HepG2 (cell line): Measurements from ENCODE around the gene PGAP3. TPM values are rescaled to one million over a fixed set of nuclear protein-coding genes. Genes with fewer than 3 reads are reported as not detected.
A peak's percentile ranks its signal among the peaks of the same experiment; 100 is the strongest.

ENCODE experiments used
- ATAC-seq: fragments of 200-7000 bp; cut with Tn5 transposase; 3 replicates; pipeline ENCODE4 v1.9.1; 2020; ENCODE audit warnings: mild to moderate bottlenecking, moderate library complexity
- BruUV-seq: library from RNA; stranded (reverse); fragments of 400-500 nt; replicated peaks from 2 replicates; lab custom pipeline; 2021; lab: Mats Ljungman, UMichigan
- CTCF ChIA-PET: fragments of 300-600 bp; formaldehyde crosslinking; extraction: SDS; loops from one replicate; lab custom pipeline; 2021; ENCODE audit warnings: low total read pairs, inconsistent platforms, low intra/inter-chr PET ratio; lab: Yijun Ruan, JAX
- POLR2A ChIA-PET: fragments of 350-600 bp; sonication (Branson Sonifier 250); formaldehyde crosslinking; loops from one replicate; lab custom pipeline; 2020; ENCODE audit warnings: antibody characterized with exemption, inconsistent platforms; lab: Yijun Ruan, JAX
- DNase-seq: peaks from one replicate; pipeline ENCODE4 v3.0.0-alpha.2; 2015; ENCODE audit warnings: low spot score
- FAIRE-seq: peaks from 3 replicates; lab custom pipeline; 2011; peaks lifted over from hg19 to GRCh38; lab: Jason Lieb, UNC
- H2AFZ ChIP-seq: one replicate; pipeline ENCODE4 v1.6.1; 2011; ENCODE audit warnings: low read length, inconsistent platforms
- H3K27ac ChIP-seq: fragments of 300-600 bp; 3 replicates; pipeline ENCODE4 v1.8.0; 2011; ENCODE audit warnings: mixed run types, mild to moderate bottlenecking, mixed read lengths, low read length, inconsistent platforms; ENCODE audit not compliant: insufficient read depth; ENCODE audit errors: extremely low read length
- H3K27me3 ChIP-seq, 2 experiments: fragments of 200-600 bp in 1 of 2; 2 replicates in 1 of 2; 3 replicates in 1 of 2; pipeline versions ENCODE4 v1.6.0 to v1.8.0; 2011; ENCODE audit warnings: low read length in 2 of 2, mild to moderate bottlenecking in 2 of 2, moderate library complexity in 2 of 2, inconsistent platforms in 1 of 2; ENCODE audit not compliant: insufficient read depth in 2 of 2, control insufficient read depth in 1 of 2
- H3K36me3 ChIP-seq, 2 experiments: fragments of 200-600 bp in 1 of 2; replicated peaks in 1 of 2; 2 replicates in 1 of 2; 3 replicates in 1 of 2; pipeline versions ENCODE4 v1.5.1 to v1.8.0; 2011; ENCODE audit warnings: low read length in 2 of 2, inconsistent platforms in 1 of 2; ENCODE audit not compliant: insufficient read depth in 2 of 2, control insufficient read depth in 1 of 2
- H3K4me1 ChIP-seq: 2 replicates; pipeline ENCODE4 v1.5.1; 2012; ENCODE audit warnings: low read length, inconsistent platforms; ENCODE audit not compliant: insufficient read depth
- H3K4me2 ChIP-seq: 2 replicates; pipeline ENCODE4 v1.6.0; 2011; ENCODE audit warnings: low read depth, low read length, inconsistent platforms
- H3K4me3 ChIP-seq, 3 experiments: fragments of 200-600 bp in 1 of 3; sonication (generic), shearing (Covaris generic) in 1 of 3; replicated peaks in 1 of 3; 2 replicates each; pipeline ENCODE4 v1.5.1; 2011 to 2016; ENCODE audit warnings: low read length in 3 of 3, inconsistent platforms in 2 of 3, low read depth in 2 of 3, mild to moderate bottlenecking in 2 of 3, control low read depth in 1 of 3, mixed read lengths in 1 of 3; ENCODE audit not compliant: insufficient read depth in 1 of 3
- H3K79me2 ChIP-seq: one replicate; pipeline ENCODE4 v1.6.1; 2011; ENCODE audit warnings: low read length, inconsistent platforms; ENCODE audit not compliant: insufficient read depth
- H3K9ac ChIP-seq: 2 replicates; pipeline ENCODE4 v1.6.0; 2011; ENCODE audit warnings: mild to moderate bottlenecking, low read depth, low read length, inconsistent platforms; ENCODE audit not compliant: insufficient read depth
- H3K9me3 ChIP-seq: 2 replicates; pipeline ENCODE4 v1.5.1; 2012; ENCODE audit warnings: mild to moderate bottlenecking, low read length
- H4K20me1 ChIP-seq: 2 replicates; pipeline ENCODE4 v1.6.0; 2011; ENCODE audit warnings: inconsistent platforms, mild to moderate bottlenecking, low read length, moderate library complexity; ENCODE audit not compliant: insufficient read depth
- BCL6 ChIP-seq: IDR thresholded peaks from 2 replicates; pipeline ENCODE4 v1.6.1; 2016; ENCODE audit warnings: missing genetic modification reagents, missing compliant biosample characterization
- CCDC6 ChIP-seq: sonication (generic); formaldehyde crosslinking; IDR thresholded peaks from 2 replicates; pipeline ENCODE4 v1.8.1; 2022; ENCODE audit warnings: mild to moderate bottlenecking, missing genetic modification reagents, moderate library complexity
- CTCF ChIP-seq: sonication (generic); formaldehyde crosslinking; IDR thresholded peaks from 2 replicates; pipeline ENCODE4 v1.5.0; 2020; ENCODE audit warnings: mild to moderate bottlenecking, missing genetic modification reagents, moderate library complexity
- FOXA3 ChIP-seq: IDR thresholded peaks from 2 replicates; pipeline ENCODE4 v1.6.1; 2016; ENCODE audit warnings: missing genetic modification reagents, missing compliant biosample characterization
- FOXO1 ChIP-seq: sonication (generic); formaldehyde crosslinking; IDR thresholded peaks from 2 replicates; pipeline ENCODE4 v1.4.0; 2020; ENCODE audit warnings: missing genetic modification reagents
- HOXA5 ChIP-seq: sonication (generic); formaldehyde crosslinking; IDR thresholded peaks from 2 replicates; pipeline ENCODE4 v1.4.0; 2020; ENCODE audit warnings: missing genetic modification reagents
- RFXANK ChIP-seq: IDR thresholded peaks from 2 replicates; pipeline ENCODE4 v1.6.1; 2016
- SP5 ChIP-seq: IDR thresholded peaks from 2 replicates; pipeline ENCODE4 v1.6.1; 2016; ENCODE audit warnings: low read depth, borderline replicate concordance
- SPEN ChIP-seq: sonication (generic); formaldehyde crosslinking; IDR thresholded peaks from 2 replicates; pipeline ENCODE4 v1.5.1; 2020; ENCODE audit warnings: low read depth, mild to moderate bottlenecking, missing genetic modification reagents
- TBP ChIP-seq: sonication (generic); formaldehyde crosslinking; IDR thresholded peaks from 2 replicates; pipeline ENCODE4 v1.5.0; 2020; ENCODE audit warnings: missing genetic modification reagents
- TCF7 ChIP-seq: sonication (generic); IDR thresholded peaks from 2 replicates; pipeline ENCODE4 v1.6.1; 2016; ENCODE audit warnings: antibody characterized with exemption, low read depth
- ZBTB38 ChIP-seq: sonication (generic); formaldehyde crosslinking; IDR thresholded peaks from 2 replicates; pipeline ENCODE4 v1.5.1; 2020; ENCODE audit warnings: mild to moderate bottlenecking, missing genetic modification reagents
- ZC3H13 ChIP-seq: sonication (generic); formaldehyde crosslinking; IDR thresholded peaks from 2 replicates; pipeline ENCODE4 v1.8.1; 2023; ENCODE audit warnings: mild to moderate bottlenecking, missing genetic modification reagents, moderate library complexity
- ZNF253 ChIP-seq: sonication (generic); formaldehyde crosslinking; IDR thresholded peaks from 2 replicates; pipeline ENCODE4 v1.8.0; 2022; ENCODE audit warnings: mild to moderate bottlenecking, missing genetic modification reagents, borderline replicate concordance
- ZNF296 ChIP-seq: sonication (generic); formaldehyde crosslinking; conservative IDR thresholded peaks from 2 replicates; pipeline ENCODE4 v1.5.0; 2020; ENCODE audit warnings: mild to moderate bottlenecking, missing genetic modification reagents
- ZNF850 ChIP-seq: sonication (generic); formaldehyde crosslinking; conservative IDR thresholded peaks from 2 replicates; pipeline ENCODE4 v1.9.0; 2021; ENCODE audit warnings: mild to moderate bottlenecking, missing genetic modification reagents
- WGBS: methylation state at CpG from one replicate; pipeline ENCODE4 v1.1.6; 2017; ENCODE audit warnings: low lambda C conversion rate; 5-methylcytosine and 5-hydroxymethylcytosine counted together
- in situ Hi-C: cut with HindIII; loops from 2 replicates; pipeline ENCODE4 v1.10.0; 2017; ENCODE audit warnings: low pct_unique_long_range_greater_than_20kb; ENCODE audit not compliant: extremely low pct_ligation_motif_present
- intact Hi-C: fragments of 100-400 bp; cut with micrococcal nuclease; formaldehyde crosslinking; loops from one replicate; pipeline ENCODE4 v1.10.0; 2022; ENCODE audit not compliant: unreplicated experiment
- polyA plus RNA-seq, 8 experiments: library from polyadenylated mRNA; depleted of rRNA in 3 of 8; stranded (reverse) in 7 of 8; unstranded in 1 of 8; fragments of >200 nt; fragmentation: Illumina TruSeq in 4 of 8; extraction: Trizol in 4 of 8; gene quantifications; 2 replicates each; pipeline versions ENCODE4 v1.2.1 to v1.2.3, GENCODE V29; 2011 to 2016; ENCODE audit warnings: low read depth in 4 of 8, missing spikeins in 1 of 8, mixed read lengths in 1 of 8; ENCODE audit not compliant: insufficient read depth in 1 of 8
- total RNA-seq, 5 experiments: library from RNA; depleted of rRNA; stranded (reverse); fragments of >200 nt; fragmentation: Illumina TruSeq; extraction: Trizol; gene quantifications; 2 replicates each; pipeline ENCODE4 v1.2.3, GENCODE V29; 2016; ENCODE audit warnings: low read depth in 1 of 5
- TF ChIP-seq, protein P1 (sequence below): sonication (generic); formaldehyde crosslinking; IDR thresholded peaks from 2 replicates; pipeline ENCODE4 v1.5.0; 2020; ENCODE audit warnings: mild to moderate bottlenecking, missing genetic modification reagents
- TF ChIP-seq, protein P2 (sequence below): sonication (generic); formaldehyde crosslinking; IDR thresholded peaks from 2 replicates; pipeline ENCODE4 v1.4.0; 2020; ENCODE audit warnings: missing genetic modification reagents

PGAP3 gene
- total and polyA plus RNA-seq, 2 of the 13 experiments (the other 11 are each of a cell fraction or from before 2014, with no cell fraction given): 11.9 to 14.6 TPM

DNA sequence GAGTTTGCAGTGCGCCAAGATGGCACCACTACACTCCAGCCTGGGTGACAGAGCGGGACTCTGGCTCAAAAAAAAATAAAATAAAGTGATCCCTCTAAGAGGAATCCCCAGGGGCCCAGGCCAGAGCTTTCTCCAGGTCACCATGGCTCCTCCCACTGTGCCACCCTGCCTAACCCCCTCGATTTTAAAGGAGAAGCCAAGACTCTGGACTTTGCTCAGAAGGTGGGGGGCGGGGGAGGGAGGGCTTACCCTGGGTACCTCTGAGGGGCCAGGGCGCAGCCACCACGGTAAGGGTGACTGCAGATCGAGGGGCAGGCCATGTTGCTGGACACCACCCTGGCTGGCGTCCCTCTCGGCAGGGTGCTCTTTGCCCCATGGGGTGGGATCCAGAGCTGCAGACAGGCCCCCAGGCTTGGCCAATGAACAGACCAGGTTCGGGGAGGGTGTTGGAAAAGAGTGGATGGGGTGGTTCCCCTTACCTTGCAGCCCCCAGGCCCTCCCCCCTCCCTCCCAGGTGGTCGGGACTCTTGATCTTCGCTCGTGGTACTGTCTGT is 49.4 kb upstream of the PGAP3 start:
- 11% methylated on average over 6 of the region's 13 CpGs for WGBS
- Histone ChIP-seq H3K4me2 (peak overlapping the region; percentile 82), H4K20me1 (peaks cover 7% of the 10 kb centered on the region; the same call in 1 of the 2 replicates), H3K4me3 (peak overlapping the region; percentile 89 to 96 (median 95)), H3K27me3 (no peaks in the 10 kb centered on the region; a peak in 1 of 5 replicates), H3K36me3 (peaks cover 4 to 6% of the 10 kb centered on the region in 2 experiments; a peak in 4 of 5 replicates), H3K27ac (peak overlapping the region; percentile 97), H3K9me3 (no peaks in the 10 kb centered on the region), H3K4me1 (peaks cover 43% of the 10 kb centered on the region), H2AFZ (no peak overlapping the region), H3K79me2 (peaks cover 36% of the 10 kb centered on the region), H3K9ac (peak overlapping the region; percentile 95)
- in situ Hi-C loops (no loop called here), intact Hi-C loops (loop anchor here (10.0 kb wide), 1 partner anchor 272 kb away; the partner anchor contains the start of gene CDK12)
- CTCF ChIA-PET: no interaction called here
- POLR2A ChIA-PET: interaction anchor here (0.6 to 2.4 kb wide), 14 partner anchors 9 to 243 kb away, joined by 3 to 44 read pairs (median 7); partner anchors contain the start of genes ERBB2, PGAP3 and PSMD3
- FAIRE-seq (peak; percentile 43), DNase-seq (peak; percentile 63), ATAC-seq (peak; percentile 65)
- no TSS peak for BruUV-seq
- TF ChIP-seq TBP (CRISPR knock-in tag) (no peak; the same call in 1 of the 2 replicates), ZNF253 (CRISPR knock-in tag) (no peak), RFXANK (CRISPR knock-in tag) (0 out of 2 replicates have a peak, but pooled peaks have one; percentile 14), FOXO1 (peak; percentile 63; the same call in 1 of the 2 replicates), ZC3H13 (CRISPR knock-in tag) (no peak), FOXA3 (CRISPR knock-in tag) (0 out of 2 replicates have a peak, but pooled peaks have one; percentile 11), ZNF296 (CRISPR knock-in tag) (no peak), CCDC6 (CRISPR knock-in tag) (no peak), CTCF (CRISPR knock-in tag) (peak; percentile 6; the same call in 1 of the 2 replicates), ZNF850 (CRISPR knock-in tag) (no peak), SP5 (CRISPR knock-in tag) (peak; percentile 64; the same call in 1 of the 2 replicates), TCF7 (0 out of 2 replicates have a peak, but pooled peaks have one; percentile 31), ZBTB38 (CRISPR knock-in tag) (no peak), SPEN (CRISPR knock-in tag) (peak; percentile 18; the same call in 1 of the 2 replicates), HOXA5 (no peak), BCL6 (0 out of 2 replicates have a peak, but pooled peaks have one; percentile 21)
- TF ChIP-seq, protein P1, sequence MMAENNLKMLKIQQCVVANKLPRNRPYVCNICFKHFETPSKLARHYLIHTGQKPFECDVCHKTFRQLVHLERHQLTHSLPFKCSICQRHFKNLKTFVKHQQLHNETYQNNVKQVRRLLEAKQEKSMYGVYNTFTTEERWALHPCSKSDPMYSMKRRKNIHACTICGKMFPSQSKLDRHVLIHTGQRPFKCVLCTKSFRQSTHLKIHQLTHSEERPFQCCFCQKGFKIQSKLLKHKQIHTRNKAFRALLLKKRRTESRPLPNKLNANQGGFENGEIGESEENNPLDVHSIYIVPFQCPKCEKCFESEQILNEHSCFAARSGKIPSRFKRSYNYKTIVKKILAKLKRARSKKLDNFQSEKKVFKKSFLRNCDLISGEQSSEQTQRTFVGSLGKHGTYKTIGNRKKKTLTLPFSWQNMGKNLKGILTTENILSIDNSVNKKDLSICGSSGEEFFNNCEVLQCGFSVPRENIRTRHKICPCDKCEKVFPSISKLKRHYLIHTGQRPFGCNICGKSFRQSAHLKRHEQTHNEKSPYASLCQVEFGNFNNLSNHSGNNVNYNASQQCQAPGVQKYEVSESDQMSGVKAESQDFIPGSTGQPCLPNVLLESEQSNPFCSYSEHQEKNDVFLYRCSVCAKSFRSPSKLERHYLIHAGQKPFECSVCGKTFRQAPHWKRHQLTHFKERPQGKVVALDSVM (CRISPR knock-in tag): no peak
- TF ChIP-seq, protein P2, sequence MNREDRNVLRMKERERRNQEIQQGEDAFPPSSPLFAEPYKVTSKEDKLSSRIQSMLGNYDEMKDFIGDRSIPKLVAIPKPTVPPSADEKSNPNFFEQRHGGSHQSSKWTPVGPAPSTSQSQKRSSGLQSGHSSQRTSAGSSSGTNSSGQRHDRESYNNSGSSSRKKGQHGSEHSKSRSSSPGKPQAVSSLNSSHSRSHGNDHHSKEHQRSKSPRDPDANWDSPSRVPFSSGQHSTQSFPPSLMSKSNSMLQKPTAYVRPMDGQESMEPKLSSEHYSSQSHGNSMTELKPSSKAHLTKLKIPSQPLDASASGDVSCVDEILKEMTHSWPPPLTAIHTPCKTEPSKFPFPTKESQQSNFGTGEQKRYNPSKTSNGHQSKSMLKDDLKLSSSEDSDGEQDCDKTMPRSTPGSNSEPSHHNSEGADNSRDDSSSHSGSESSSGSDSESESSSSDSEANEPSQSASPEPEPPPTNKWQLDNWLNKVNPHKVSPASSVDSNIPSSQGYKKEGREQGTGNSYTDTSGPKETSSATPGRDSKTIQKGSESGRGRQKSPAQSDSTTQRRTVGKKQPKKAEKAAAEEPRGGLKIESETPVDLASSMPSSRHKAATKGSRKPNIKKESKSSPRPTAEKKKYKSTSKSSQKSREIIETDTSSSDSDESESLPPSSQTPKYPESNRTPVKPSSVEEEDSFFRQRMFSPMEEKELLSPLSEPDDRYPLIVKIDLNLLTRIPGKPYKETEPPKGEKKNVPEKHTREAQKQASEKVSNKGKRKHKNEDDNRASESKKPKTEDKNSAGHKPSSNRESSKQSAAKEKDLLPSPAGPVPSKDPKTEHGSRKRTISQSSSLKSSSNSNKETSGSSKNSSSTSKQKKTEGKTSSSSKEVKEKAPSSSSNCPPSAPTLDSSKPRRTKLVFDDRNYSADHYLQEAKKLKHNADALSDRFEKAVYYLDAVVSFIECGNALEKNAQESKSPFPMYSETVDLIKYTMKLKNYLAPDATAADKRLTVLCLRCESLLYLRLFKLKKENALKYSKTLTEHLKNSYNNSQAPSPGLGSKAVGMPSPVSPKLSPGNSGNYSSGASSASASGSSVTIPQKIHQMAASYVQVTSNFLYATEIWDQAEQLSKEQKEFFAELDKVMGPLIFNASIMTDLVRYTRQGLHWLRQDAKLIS (CRISPR knock-in tag): peak; percentile 19; the same call in 1 of the 2 replicates
